Duodenal mucosa (tissue), 2 donors: Measurements from ENCODE around the gene FADS2.
"Not testable (repeated sequence)": the region's sequence is repeated elsewhere in the genome, so short reads cannot be mapped to it uniquely, and the experiment has no call there.

Source experiments
- H3K27ac ChIP-seq: one replicate; pipeline ENCODE4 v1.7.0; 2013; ENCODE audit warnings: low read depth, low read length
- H3K27me3 ChIP-seq, 2 donors: one replicate each; pipeline ENCODE4 v1.7.0; 2013; ENCODE audit warnings: low read length in 2 of 2, control low read depth in 1 of 2; ENCODE audit not compliant: insufficient read depth in 2 of 2, control insufficient read depth in 1 of 2
- H3K36me3 ChIP-seq, 2 donors: one replicate each; pipeline ENCODE4 v1.7.0; 2013; ENCODE audit warnings: low read length in 2 of 2, control low read depth in 1 of 2; ENCODE audit not compliant: insufficient read depth in 2 of 2, control insufficient read depth in 1 of 2
- H3K4me1 ChIP-seq, 2 donors: one replicate each; pipeline ENCODE4 v1.7.0; 2013; ENCODE audit warnings: low read length in 2 of 2, control low read depth in 1 of 2; ENCODE audit not compliant: insufficient read depth in 2 of 2, control insufficient read depth in 1 of 2
- H3K4me3 ChIP-seq, 2 donors: one replicate each; pipeline ENCODE4 v1.7.0; 2013; ENCODE audit warnings: low read length in 2 of 2, low read depth in 1 of 2
- H3K9ac ChIP-seq, 2 donors: one replicate each; pipeline ENCODE4 v1.7.0; 2013; ENCODE audit warnings: low read length in 2 of 2, low read depth in 1 of 2
- H3K9me3 ChIP-seq, 2 donors: one replicate each; pipeline ENCODE4 v1.7.0; 2013; ENCODE audit warnings: low read length in 2 of 2, control low read depth in 1 of 2; ENCODE audit not compliant: control insufficient read depth in 1 of 2

The FADS2 gene

GRCh38 chr11:61874853-61875252 lies 46.8 kb downstream of the FADS2 start:
- Histone ChIP-seq H3K27me3 (peaks cover 0 to 3% of the 10 kb centered on the region in 2 donors), H3K4me3 (no peak overlapping the region), H3K9ac (no peak overlapping the region), H3K27ac (no peak overlapping the region), H3K36me3 (peaks cover 0 to 4% of the 10 kb centered on the region in 2 donors), H3K9me3 (no peaks in the 10 kb centered on the region), H3K4me1 (no peaks in the 10 kb centered on the region)

GRCh38 chr11:61875698-61876097 lies 47.6 kb downstream of the FADS2 start:
- Histone ChIP-seq H3K27ac (no peak overlapping the region), H3K9ac (no peak overlapping the region), H3K4me1 (no peaks in the 10 kb centered on the region), H3K36me3 (peaks cover 0 to 4% of the 10 kb centered on the region in 2 donors), H3K4me3 (no peak overlapping the region), H3K27me3 (peaks cover 0 to 3% of the 10 kb centered on the region in 2 donors), H3K9me3 (no peaks in the 10 kb centered on the region)

GRCh38 chr11:61879152-61879551 lies 51.1 kb downstream of the FADS2 start:
- no peaks in the 10 kb centered on the region for H3K27me3 ChIP-seq
- H3K4me3 ChIP-seq, result no peak overlapping the region
- no peaks in the 10 kb centered on the region for H3K4me1 ChIP-seq
- H3K36me3 ChIP-seq, result peaks cover 0 to 4% of the 10 kb centered on the region in 2 donors
- no peaks in the 10 kb centered on the region for H3K9me3 ChIP-seq
- H3K27ac ChIP-seq, result no peak overlapping the region
- no peak overlapping the region for H3K9ac ChIP-seq

- H3K27me3 ChIP-seq, result no peaks in the 10 kb centered on the region
- H3K4me1 ChIP-seq, result no peaks in the 10 kb centered on the region
- H3K27ac ChIP-seq, result no peak overlapping the region
- H3K36me3 ChIP-seq, result peaks cover 0 to 4% of the 10 kb centered on the region in 2 donors
- H3K9me3 ChIP-seq, result no peaks in the 10 kb centered on the region
- no peak overlapping the region for H3K9ac ChIP-seq
- no peak overlapping the region for H3K4me3 ChIP-seq
Observed at GRCh38 chr11:61880031-61880430, 51.9 kb downstream of the FADS2 start.

- Histone ChIP-seq H3K36me3 (peaks cover 0 to 4% of the 10 kb centered on the region in 2 donors), H3K4me3 (no peak overlapping the region), H3K9me3 (no peaks in the 10 kb centered on the region), H3K9ac (no peak overlapping the region), H3K27ac (no peak overlapping the region), H3K27me3 (no peaks in the 10 kb centered on the region), H3K4me1 (no peaks in the 10 kb centered on the region)
Observed at GRCh38 chr11:61880454-61880853, 52.4 kb downstream of the FADS2 start.

GRCh38 chr11:61881397-61881796 lies 53.3 kb downstream of the FADS2 start:
- no peak overlapping the region for H3K4me3 ChIP-seq
- no peaks in the 10 kb centered on the region for H3K9me3 ChIP-seq
- peaks cover 0 to 4% of the 10 kb centered on the region in 2 donors for H3K36me3 ChIP-seq
- H3K9ac ChIP-seq, result no peak overlapping the region
- H3K4me1 ChIP-seq, result no peaks in the 10 kb centered on the region
- H3K27ac ChIP-seq, result no peak overlapping the region
- H3K27me3 ChIP-seq, result no peaks in the 10 kb centered on the region

GRCh38 chr11:61882267-61882666 lies 54.2 kb downstream of the FADS2 start:
- not testable (repeated sequence) for H3K9ac ChIP-seq, H3K36me3 ChIP-seq, H3K27me3 ChIP-seq, H3K9me3 ChIP-seq, H3K27ac ChIP-seq, H3K4me1 ChIP-seq, H3K4me3 ChIP-seq

- H3K36me3 ChIP-seq, result peaks cover 0 to 4% of the 10 kb centered on the region in 2 donors
- no peak overlapping the region for H3K9ac ChIP-seq
- no peaks in the 10 kb centered on the region for H3K27me3 ChIP-seq
- H3K4me1 ChIP-seq, result no peaks in the 10 kb centered on the region
- H3K4me3 ChIP-seq, result no peak overlapping the region
- H3K27ac ChIP-seq, result no peak overlapping the region
- no peaks in the 10 kb centered on the region for H3K9me3 ChIP-seq
Observed at GRCh38 chr11:61882879-61883278, 54.8 kb downstream of the FADS2 start.

GRCh38 chr11:61883327-61883726 lies 55.2 kb downstream of the FADS2 start:
- no peaks in the 10 kb centered on the region for H3K4me1 ChIP-seq
- H3K4me3 ChIP-seq, result no peak overlapping the region
- H3K9ac ChIP-seq, result no peak overlapping the region
- peaks cover 0 to 4% of the 10 kb centered on the region in 2 donors for H3K36me3 ChIP-seq
- no peak overlapping the region for H3K27ac ChIP-seq
- no peaks in the 10 kb centered on the region for H3K9me3 ChIP-seq
- H3K27me3 ChIP-seq, result no peaks in the 10 kb centered on the region

- Histone ChIP-seq H3K9me3 (no peaks in the 10 kb centered on the region), H3K27ac (no peak overlapping the region), H3K9ac (no peak overlapping the region), H3K27me3 (no peaks in the 10 kb centered on the region), H3K36me3 (peaks cover 0 to 2% of the 10 kb centered on the region in 2 donors), H3K4me3 (no peak overlapping the region), H3K4me1 (no peaks in the 10 kb centered on the region)
Observed at GRCh38 chr11:61883947-61884346, 55.8 kb downstream of the FADS2 start.
